SK-N-SH (cell line): ENCODE results near the gene UBALD1. TPM values are rescaled to one million over a fixed set of nuclear protein-coding genes. Genes with fewer than 3 reads are reported as not detected.

Experiments used
- CTCF ChIA-PET: fragments of 300-600, 350-600 bp; formaldehyde crosslinking; extraction: SDS; loops from one replicate; lab custom pipeline; 2021; lab: Yijun Ruan, JAX
- POLR2A ChIA-PET: fragments of 350-600 bp; sonication (Branson Sonifier 250); formaldehyde crosslinking; extraction: SDS; loops from one replicate; lab custom pipeline; 2020; ENCODE audit warnings: antibody characterized with exemption, inconsistent platforms; lab: Yijun Ruan, JAX
- DNase-seq: peaks from one replicate; pipeline ENCODE4 v3.0.0; 2012
- H2AFZ ChIP-seq: fragments of 200-600 bp; sonication (generic); 2 replicates; pipeline ENCODE4 v1.8.1; 2016; ENCODE audit warnings: antibody characterized with exemption, mild to moderate bottlenecking, low read depth
- H3F3A ChIP-seq: fragments of 200-600 bp; sonication (generic); replicated peaks from 2 replicates; pipeline ENCODE3; 2016; ENCODE audit warnings: antibody characterized with exemption, mild to moderate bottlenecking; ENCODE audit not compliant: insufficient read depth
- H3K27ac ChIP-seq, 2 experiments: fragments of 200-500 bp in 1 of 2; fragments of 200-600 bp in 1 of 2; sonication (Bioruptor generic) in 1 of 2; sonication (generic), shearing (Covaris generic) in 1 of 2; 2 replicates each; pipeline versions ENCODE4 v1.5.1 to v1.6.1; 2014 to 2016; ENCODE audit warnings: low read depth in 2 of 2, inconsistent platforms in 1 of 2, low read length in 1 of 2, mild to moderate bottlenecking in 1 of 2, mixed read lengths in 1 of 2
- H3K27me3 ChIP-seq: fragments of 200-600 bp; sonication (generic), shearing (Covaris generic); 2 replicates; pipeline ENCODE4 v1.6.1; 2016; ENCODE audit warnings: mixed run types; ENCODE audit not compliant: insufficient read depth
- H3K36me3 ChIP-seq, 2 experiments: fragments of 200-500 bp in 1 of 2; fragments of 200-600 bp in 1 of 2; sonication (Bioruptor generic) in 1 of 2; sonication (generic) in 1 of 2; replicated peaks in 1 of 2; 2 replicates each; pipeline versions ENCODE3 to v1.5.1; 2014 to 2016; ENCODE audit warnings: low read length in 1 of 2, mild to moderate bottlenecking in 1 of 2; ENCODE audit not compliant: insufficient read depth in 2 of 2, control insufficient read depth in 1 of 2
- H3K4me1 ChIP-seq, 2 experiments: fragments of 200-500 bp in 1 of 2; fragments of 200-600 bp in 1 of 2; sonication (Bioruptor generic) in 1 of 2; sonication (generic), shearing (Covaris generic) in 1 of 2; 2 replicates each; pipeline versions ENCODE4 v1.5.1 to v1.6.1; 2014 to 2016; ENCODE audit warnings: low read depth in 1 of 2, low read length in 1 of 2, mixed run types in 1 of 2; ENCODE audit not compliant: insufficient read depth in 2 of 2, control insufficient read depth in 1 of 2
- H3K4me2 ChIP-seq: fragments of 200-600 bp; sonication (generic), shearing (Covaris generic); 2 replicates; pipeline ENCODE4 v1.6.1; 2017; ENCODE audit warnings: mixed run types
- H3K4me3 ChIP-seq, 2 experiments: fragments of 200-500 bp in 1 of 2; fragments of 200-600 bp in 1 of 2; sonication (Bioruptor generic) in 1 of 2; sonication (generic), shearing (Covaris generic) in 1 of 2; 2 replicates each; pipeline versions ENCODE4 v1.5.1 to v1.8.1; 2014 to 2016; ENCODE audit warnings: low read depth in 2 of 2, inconsistent platforms in 1 of 2, low read length in 1 of 2, mild to moderate bottlenecking in 1 of 2, mixed read lengths in 1 of 2, moderate library complexity in 1 of 2
- H3K79me2 ChIP-seq: fragments of 200-600 bp; sonication (generic); 2 replicates; pipeline ENCODE4 v1.8.1; 2017; ENCODE audit warnings: mild to moderate bottlenecking; ENCODE audit not compliant: insufficient read depth
- H3K9ac ChIP-seq: fragments of 200-600 bp; sonication (generic); 2 replicates; pipeline ENCODE4 v1.6.1; 2017; ENCODE audit warnings: mixed run types
- H3K9me2 ChIP-seq: fragments of 200-600 bp; sonication (generic); 2 replicates; pipeline ENCODE4 v1.6.1; 2017; ENCODE audit warnings: mixed run types
- H3K9me3 ChIP-seq: fragments of 200-600 bp; sonication (generic); 2 replicates; pipeline ENCODE4 v1.6.1; 2017; ENCODE audit warnings: mixed run types, mild to moderate bottlenecking, moderate library complexity
- H4K20me1 ChIP-seq: fragments of 200-600 bp; sonication (generic); 2 replicates; pipeline ENCODE4 v1.6.1; 2017; ENCODE audit warnings: mild to moderate bottlenecking, mixed run types; ENCODE audit not compliant: insufficient read depth
- ELF1 ChIP-seq: IDR thresholded peaks from 2 replicates; pipeline ENCODE4 v1.4.0; 2012
- EP300 ChIP-seq, 2 experiments: IDR thresholded peaks; 2 replicates each; pipeline versions ENCODE4 v1.4.0 to v1.6.1; 2012; ENCODE audit warnings: borderline replicate concordance in 1 of 2, low read depth in 1 of 2, low read length in 1 of 2
- EZH2phosphoT487 ChIP-seq: fragments of 200-600 bp; sonication (generic); IDR thresholded peaks from 2 replicates; pipeline ENCODE4 v1.6.1; 2017; ENCODE audit warnings: low read depth, mixed run types, mild to moderate bottlenecking, antibody characterized with exemption, moderate library complexity, borderline replicate concordance
- FOXJ3 ChIP-seq: sonication (generic); formaldehyde crosslinking; IDR thresholded peaks from 2 replicates; pipeline ENCODE4 v1.5.1; 2020; ENCODE audit warnings: mild to moderate bottlenecking, missing genetic modification reagents
- GATA2 ChIP-seq: sonication (generic); formaldehyde crosslinking; IDR thresholded peaks from 2 replicates; pipeline ENCODE4 v1.5.0; 2020; ENCODE audit warnings: mild to moderate bottlenecking, missing genetic modification reagents
- JUND ChIP-seq: IDR thresholded peaks from 2 replicates; pipeline ENCODE4 v1.4.0; 2012
- MAX ChIP-seq: IDR thresholded peaks from 2 replicates; pipeline ENCODE4 v1.4.0; 2012; ENCODE audit warnings: low read depth
- RCOR1 ChIP-seq: fragments of 150-350 bp; IDR thresholded peaks from 2 replicates; pipeline ENCODE4 v1.6.1; 2017; ENCODE audit warnings: antibody characterized with exemption, low read length
- REST ChIP-seq: IDR thresholded peaks from 2 replicates; pipeline ENCODE4 v1.6.1; 2012; ENCODE audit warnings: mild to moderate bottlenecking, low read depth, low read length, moderate library complexity
- RXRA ChIP-seq: IDR thresholded peaks from 2 replicates; pipeline ENCODE4 v1.4.0; 2012; ENCODE audit warnings: low read depth, mild to moderate bottlenecking, borderline replicate concordance
- SMC3 ChIP-seq: IDR thresholded peaks from 2 replicates; pipeline ENCODE4 v1.6.1; 2012; ENCODE audit warnings: low read depth, low read length, improper control_type of control experiment
- TAF1 ChIP-seq: IDR thresholded peaks from 2 replicates; pipeline ENCODE4 v1.6.1; 2012; ENCODE audit warnings: low read depth, mild to moderate bottlenecking, low read length, moderate library complexity, borderline replicate concordance
- TCF12 ChIP-seq: IDR thresholded peaks from 2 replicates; pipeline ENCODE4 v1.4.0; 2012
- TEAD4 ChIP-seq: IDR thresholded peaks from 2 replicates; pipeline ENCODE4 v1.4.0; 2012; ENCODE audit warnings: mild to moderate bottlenecking, borderline replicate concordance; ENCODE audit not compliant: insufficient read depth
- USF1 ChIP-seq: IDR thresholded peaks from 2 replicates; pipeline ENCODE4 v1.4.0; 2012; ENCODE audit warnings: low read depth, borderline replicate concordance
- YY1 ChIP-seq: IDR thresholded peaks from 2 replicates; pipeline ENCODE4 v1.4.0; 2012; ENCODE audit warnings: low read depth, mild to moderate bottlenecking
- WGBS: methylation state at CpG from one replicate; pipeline ENCODE4 v1.1.6; 2017; ENCODE audit warnings: low lambda C conversion rate; 5-methylcytosine and 5-hydroxymethylcytosine counted together
- polyA plus RNA-seq, 3 experiments: library from polyadenylated mRNA; depleted of rRNA; stranded (reverse); fragments of >200 nt; gene quantifications; 2 replicates each; pipeline ENCODE4 v1.2.3, GENCODE V29; 2012

Gene UBALD1
- polyA plus RNA-seq, 1 of the 3 experiments (the other 2 are of a cell fraction) = 16.7 TPM

- Histone ChIP-seq H2AFZ (no peak overlapping the region), H3K9me2 (no peaks in the 10 kb centered on the region), H3K27ac (no peak overlapping the region), H3K4me1 (peaks cover 0 to 8% of the 10 kb centered on the region in 2 experiments; a peak in 1 of 4 replicates), H3K4me3 (no peak overlapping the region), H3K27me3 (no peaks in the 10 kb centered on the region), H4K20me1 (peaks cover 31% of the 10 kb centered on the region), H3K9me3 (no peaks in the 10 kb centered on the region), H3K4me2 (no peak overlapping the region), H3K36me3 (peaks cover 0 to 16% of the 10 kb centered on the region in 2 experiments), H3F3A (no peaks in the 10 kb centered on the region), H3K9ac (no peak overlapping the region), H3K79me2 (peaks cover 27% of the 10 kb centered on the region)
- CTCF ChIA-PET = interaction anchor here (1.0 to 2.4 kb wide), 3 partner anchors 16 to 23 kb away, joined by 4 to 11 read pairs (median 6); partner anchors contain the start of gene MGRN1
- TF ChIP-seq GATA2 (CRISPR knock-in tag) = no peak
- no peak for TF ChIP-seq RCOR1
- no peak for TF ChIP-seq TAF1
- TF ChIP-seq TEAD4 = no peak
- TF ChIP-seq REST = no peak
- no peak for TF ChIP-seq SMC3
- no peak for TF ChIP-seq YY1
- TF ChIP-seq FOXJ3 (CRISPR knock-in tag) = no peak
- TF ChIP-seq USF1 = no peak
- no peak for TF ChIP-seq ELF1
- no peak for TF ChIP-seq MAX
- TF ChIP-seq RXRA = no peak
- no peak for TF ChIP-seq JUND
- no peak for TF ChIP-seq TCF12
- no peak for TF ChIP-seq EP300 (IDR thresholded peaks at IDR 0.05; ENCODE audit: borderline replicate concordance in 1 of 2, low read depth in 1 of 2, low read length in 1 of 2)
- no peak for TF ChIP-seq EZH2phosphoT487
- POLR2A ChIA-PET = no interaction called here
- no peak for DNase-seq
- 87% methylated on average over 14 of the region's 22 CpGs for WGBS
Observed at GRCh38 chr16:4607841-4608703, 6.6 kb downstream of the UBALD1 start.
